K562 (cell line): ENCODE results near the gene CSF3. TPM values are rescaled to one million over a fixed set of nuclear protein-coding genes. Genes with fewer than 3 reads are reported as not detected.
A peak's percentile ranks its signal among the peaks of the same experiment; 100 is the strongest.

ENCODE experiments used
- ATAC-seq: fragments of 200-7000 bp; cut with Tn5 transposase; 3 replicates; pipeline ENCODE4 v1.9.1; 2020; ENCODE audit warnings: moderate library complexity
- BruUV-seq: library from RNA; stranded (reverse); fragments of 400-500 nt; replicated peaks from 2 replicates; lab custom pipeline; 2021; lab: Mats Ljungman, UMichigan
- CTCF ChIA-PET: fragments of 300-600 bp; formaldehyde crosslinking; extraction: SDS; loops from one replicate; lab custom pipeline; 2021; ENCODE audit warnings: low intra/inter-chr PET ratio; lab: Yijun Ruan, JAX
- POLR2A ChIA-PET: fragments of 300-600, 350-650 bp; sonication (Branson Sonifier 250); formaldehyde crosslinking; extraction: SDS; loops from one replicate; lab custom pipeline; 2021; ENCODE audit warnings: antibody characterized with exemption, inconsistent platforms; lab: Yijun Ruan, JAX
- DNase-seq, 4 experiments: peaks; one replicate each; pipeline versions ENCODE4 v3.0.0 to v3.0.0-alpha.2; 2011 to 2018; ENCODE audit warnings: low spot score in 3 of 4, mixed read lengths in 3 of 4; ENCODE audit errors: extremely low read depth in 1 of 4
- FAIRE-seq: peaks from 2 replicates; lab custom pipeline; 2011; peaks lifted over from hg19 to GRCh38; lab: Jason Lieb, UNC
- H2AFZ ChIP-seq: 2 replicates; pipeline ENCODE4 v1.6.0; 2011; ENCODE audit warnings: low read depth, low read length, control low read depth, inconsistent platforms
- H3K27ac ChIP-seq: fragments of 200-600 bp; 3 replicates; pipeline ENCODE4 v1.8.0; 2011; ENCODE audit warnings: low read depth, mild to moderate bottlenecking, control low read depth, inconsistent platforms, low read length, moderate library complexity, mixed read lengths; ENCODE audit errors: extremely low read depth
- H3K27me3 ChIP-seq, 2 experiments: fragments of 300-600 bp in 1 of 2; 2 replicates in 1 of 2; 3 replicates in 1 of 2; pipeline versions ENCODE4 v1.6.0 to v1.8.0; 2011; ENCODE audit warnings: inconsistent platforms in 2 of 2, low read length in 2 of 2, mild to moderate bottlenecking in 1 of 2, mixed read lengths in 1 of 2, moderate library complexity in 1 of 2; ENCODE audit not compliant: control insufficient read depth in 2 of 2, insufficient read depth in 2 of 2
- H3K36me3 ChIP-seq: fragments of 300-600 bp; 3 replicates; pipeline ENCODE4 v1.8.0; 2011; ENCODE audit warnings: mild to moderate bottlenecking, low read length, inconsistent platforms; ENCODE audit not compliant: control insufficient read depth, insufficient read depth
- H3K4me1 ChIP-seq, 2 experiments: fragments of 200-600 bp in 1 of 2; replicated peaks in 1 of 2; 2 replicates in 1 of 2; 3 replicates in 1 of 2; pipeline versions ENCODE4 v1.5.1 to v1.8.0; 2011; ENCODE audit warnings: inconsistent platforms in 2 of 2, low read length in 2 of 2, mild to moderate bottlenecking in 1 of 2, mixed read lengths in 1 of 2, moderate library complexity in 1 of 2; ENCODE audit not compliant: control insufficient read depth in 2 of 2, insufficient read depth in 2 of 2
- H3K4me2 ChIP-seq: 2 replicates; pipeline ENCODE4 v1.6.1; 2011; ENCODE audit warnings: low read length, control low read depth, inconsistent platforms, mixed read lengths; ENCODE audit not compliant: insufficient read depth
- H3K4me3 ChIP-seq: fragments of 200-600 bp; sonication (generic), shearing (Covaris generic); 2 replicates; pipeline ENCODE4 v1.5.1; 2016; ENCODE audit warnings: control low read depth, inconsistent platforms
- H3K79me2 ChIP-seq: fragments of 200-600 bp; 3 replicates; pipeline ENCODE4 v1.8.0; 2011; ENCODE audit warnings: low read length, inconsistent platforms; ENCODE audit not compliant: control insufficient read depth, insufficient read depth
- H3K9ac ChIP-seq, 2 experiments: 2 replicates each; pipeline versions ENCODE4 v1.6.0 to v1.6.1; 2011; ENCODE audit warnings: low read depth in 2 of 2, low read length in 2 of 2, control low read depth in 1 of 2, inconsistent platforms in 1 of 2, mild to moderate bottlenecking in 1 of 2, mixed read lengths in 1 of 2; ENCODE audit not compliant: insufficient read depth in 1 of 2
- H3K9me1 ChIP-seq: one replicate; pipeline ENCODE4 v1.6.0; 2011; ENCODE audit warnings: inconsistent platforms, mild to moderate bottlenecking, low read length, moderate library complexity; ENCODE audit not compliant: control insufficient read depth, insufficient read depth
- H3K9me3 ChIP-seq: replicated peaks from 2 replicates; pipeline ENCODE4 v1.5.1; 2011; ENCODE audit warnings: low read depth, low read length, inconsistent platforms; ENCODE audit not compliant: control insufficient read depth, insufficient read depth
- H4K20me1 ChIP-seq: replicated peaks from 2 replicates; pipeline ENCODE4 v1.6.1; 2011; ENCODE audit warnings: low read length, inconsistent platforms, mixed read lengths; ENCODE audit not compliant: control insufficient read depth, insufficient read depth
- CUX1 ChIP-seq: fragments of 200-800 bp; sonication (Bioruptor generic); IDR thresholded peaks from 2 replicates; pipeline ENCODE4 v1.6.1; 2016; ENCODE audit warnings: missing genetic modification characterization, missing compliant biosample characterization
- DIDO1 ChIP-seq: fragments of 450-650 bp; IDR thresholded peaks from 2 replicates; pipeline ENCODE4 v1.6.1; 2016; ENCODE audit warnings: low read depth, missing biosample characterization, missing genetic modification characterization
- ELF2 ChIP-seq: fragments of 250-450 bp; sonication (Bioruptor Pico); IDR thresholded peaks from 2 replicates; pipeline ENCODE4 v1.5.0; 2021; ENCODE audit warnings: mild to moderate bottlenecking
- FOXK1 ChIP-seq: sonication (generic); formaldehyde crosslinking; IDR thresholded peaks from 2 replicates; pipeline ENCODE4 v1.8.0; 2022; ENCODE audit warnings: missing genetic modification reagents, mild to moderate bottlenecking, borderline replicate concordance
- ILF3 ChIP-seq: fragments of 450-650 bp; IDR thresholded peaks from 2 replicates; pipeline ENCODE4 v1.6.1; 2018; ENCODE audit warnings: antibody characterized with exemption, mild to moderate bottlenecking, moderate library complexity, borderline replicate concordance
- RFX1 ChIP-seq: fragments of 450-650 bp; IDR thresholded peaks from 2 replicates; pipeline ENCODE4 v1.6.1; 2016; ENCODE audit warnings: mild to moderate bottlenecking, moderate library complexity
- TAL1 ChIP-seq: fragments of 450-650 bp; IDR thresholded peaks from 2 replicates; pipeline ENCODE4 v1.6.1; 2016; ENCODE audit warnings: mild to moderate bottlenecking
- ZBTB7A ChIP-seq: IDR thresholded peaks from 2 replicates; pipeline ENCODE4 v1.6.1; 2011; ENCODE audit warnings: low read depth, mild to moderate bottlenecking, low read length, moderate library complexity, borderline replicate concordance; ENCODE audit not compliant: control insufficient read depth
- ZNF184 ChIP-seq: sonication (generic); formaldehyde crosslinking; IDR thresholded peaks from 2 replicates; pipeline ENCODE4 v1.5.0; 2020; ENCODE audit warnings: missing genetic modification reagents
- ZNF217 ChIP-seq: sonication (generic); formaldehyde crosslinking; IDR thresholded peaks from 2 replicates; pipeline ENCODE4 v1.8.0; 2022; ENCODE audit warnings: mild to moderate bottlenecking, missing genetic modification reagents
- WGBS: fragments of 100-300 bp; shearing (Covaris generic); methylation state at CpG from one replicate; pipeline ENCODE4 v1.1.6; 2016; ENCODE audit warnings: low coverage, mixed read lengths; ENCODE audit not compliant: insufficient coverage; ENCODE audit errors: missing lambda C conversion rate; 5-methylcytosine and 5-hydroxymethylcytosine counted together
- in situ Hi-C: fragments of 300-500 bp; cut with MboI; formaldehyde crosslinking; loops from 4 replicates; pipeline ENCODE4 v1.15.0; 2018; ENCODE audit warnings: inconsistent platforms, mixed read lengths
- intact Hi-C: fragments of 100-400 bp; cut with micrococcal nuclease; formaldehyde crosslinking; loops from 2 replicates; pipeline ENCODE4 v1.14.2; 2022
- polyA plus RNA-seq, 8 experiments: library from polyadenylated mRNA; depleted of rRNA in 4 of 8; stranded (reverse) in 5 of 8; unstranded in 3 of 8; fragments of >200 nt; fragmentation: Nextera tagmentation in 2 of 8; fragmentation: Illumina TruSeq in 1 of 8; extraction: Ambion mirVana in 2 of 8; extraction: Trizol in 1 of 8; gene quantifications; 2 replicates each; pipeline versions ENCODE4 v1.2.1 to v1.2.3, GENCODE V29; 2011 to 2014; ENCODE audit warnings: inconsistent platforms in 1 of 8, missing spikeins in 1 of 8
- total RNA-seq, 7 experiments: library from RNA; depleted of rRNA in 6 of 7; stranded (reverse); fragments of >200 nt in 6 of 7; fragmentation: Illumina TruSeq in 2 of 7; extraction: Trizol in 2 of 7; gene quantifications; 2 replicates each; pipeline versions ENCODE4 v1.2.1 to v1.2.3, GENCODE V29; 2011 to 2021; ENCODE audit warnings: low replicate concordance in 1 of 7
- TF ChIP-seq, protein P1 (sequence below): fragments of 250-450 bp; sonication (Bioruptor Pico); IDR thresholded peaks from 2 replicates; pipeline ENCODE4 v1.8.0; 2022; ENCODE audit warnings: moderate library complexity, mild to moderate bottlenecking, inconsistent platforms

The CSF3 gene
- total and polyA plus RNA-seq, 9 of the 15 experiments (the other 6 are each of a cell fraction or from before 2014, with no cell fraction given) = 0.19 TPM; not detected in 8

- POLR2A ChIA-PET = interaction anchor here (1.1 to 1.3 kb wide), 2 partner anchors 8 to 51 kb away, joined by 3 read pairs; no protein-coding TSS in a partner anchor
- CTCF ChIA-PET = interaction anchor here (0.7 kb wide), 1 partner anchor 228 kb away, joined by 3 read pairs; no protein-coding TSS in a partner anchor
- no peak for ATAC-seq
Measured at GRCh38 chr17:40060887-40061608, 45.8 kb downstream of the CSF3 start.

More at GRCh38 chr17:40060887-40061608, 45.8 kb downstream of the CSF3 start:
- H3K9me1 ChIP-seq = no peaks in the 10 kb centered on the region
- FAIRE-seq (no peak), DNase-seq (no peak)
- H3K27ac ChIP-seq = no peak overlapping the region
- no peaks in the 10 kb centered on the region for H4K20me1 ChIP-seq
- H2AFZ ChIP-seq = 0 out of 2 replicates have a peak overlapping the region, but pooled peaks have one; percentile 97
- H3K79me2 ChIP-seq = peaks cover 33% of the 10 kb centered on the region
- H3K27me3 ChIP-seq = no peaks in the 10 kb centered on the region
- no peaks in the 10 kb centered on the region for H3K9me3 ChIP-seq
- H3K4me1 ChIP-seq = peaks cover 30 to 47% of the 10 kb centered on the region in 2 experiments
- no TSS peak for BruUV-seq
- intact Hi-C loops (no loop called here), in situ Hi-C loops (no loop called here)
- no peaks in the 10 kb centered on the region; the same call in 2 of the 3 replicates for H3K36me3 ChIP-seq
- H3K9ac ChIP-seq = peak overlapping the region in 1 of 2 experiments; percentile 77; a peak in 2 of 4 replicates
- WGBS = 69% methylated on average over 11 of the region's 11 CpGs
- TF ChIP-seq ZNF217 (CRISPR knock-in tag) (no peak), DIDO1 (no peak), ILF3 (no peak), ZNF184 (no peak), CUX1 (CRISPR knock-in tag) (no peak), FOXK1 (no peak), ZBTB7A (no peak), ELF2 (CRISPR knock-in tag) (no peak), RFX1 (no peak), TAL1 (no peak)
- TF ChIP-seq, protein P1, sequence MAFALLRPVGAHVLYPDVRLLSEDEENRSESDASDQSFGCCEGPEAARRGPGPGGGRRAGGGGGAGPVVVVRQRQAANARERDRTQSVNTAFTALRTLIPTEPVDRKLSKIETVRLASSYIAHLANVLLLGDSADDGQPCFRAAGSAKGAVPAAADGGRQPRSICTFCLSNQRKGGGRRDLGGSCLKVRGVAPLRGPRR (CRISPR knock-in tag) = no peak
- H3K4me3 ChIP-seq = no peak overlapping the region
- H3K4me2 ChIP-seq = no peak overlapping the region
